GM08714 (cell line): Measurements from ENCODE around the gene DGKB.

ENCODE experiments used
- H3K4me3 ChIP-seq: fragments of 200-500 bp; sonication (Bioruptor generic); 2 replicates; pipeline ENCODE4 v1.5.1; 2014; ENCODE audit warnings: mild to moderate bottlenecking, low read length, inconsistent platforms
- ZNF274 ChIP-seq: IDR thresholded peaks from 2 replicates; pipeline ENCODE4 v1.6.1; 2012; ENCODE audit warnings: mild to moderate bottlenecking, low read depth, low read length

Gene DGKB

DNA sequence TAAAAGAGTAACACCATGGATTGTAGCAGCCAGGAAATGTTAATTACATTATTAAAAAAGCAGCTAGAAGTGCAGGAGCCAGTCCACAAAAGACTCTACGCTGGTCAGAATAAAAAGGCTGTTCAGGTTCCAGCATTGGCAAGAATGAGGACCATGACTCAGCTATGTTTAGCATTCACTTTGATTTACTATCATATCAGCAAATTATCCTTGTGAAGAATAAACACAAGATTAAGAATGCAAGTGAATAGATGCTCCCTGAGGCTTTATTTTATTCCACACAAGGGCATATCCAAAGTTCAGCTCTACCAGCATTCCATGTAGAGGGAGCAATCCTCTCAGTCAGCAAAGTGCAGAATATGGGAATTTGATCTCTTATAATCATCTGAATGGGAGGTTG is 13.6 kb downstream of the DGKB start:
- no peak for TF ChIP-seq ZNF274
- H3K4me3 ChIP-seq, result no peak overlapping the region

DNA sequence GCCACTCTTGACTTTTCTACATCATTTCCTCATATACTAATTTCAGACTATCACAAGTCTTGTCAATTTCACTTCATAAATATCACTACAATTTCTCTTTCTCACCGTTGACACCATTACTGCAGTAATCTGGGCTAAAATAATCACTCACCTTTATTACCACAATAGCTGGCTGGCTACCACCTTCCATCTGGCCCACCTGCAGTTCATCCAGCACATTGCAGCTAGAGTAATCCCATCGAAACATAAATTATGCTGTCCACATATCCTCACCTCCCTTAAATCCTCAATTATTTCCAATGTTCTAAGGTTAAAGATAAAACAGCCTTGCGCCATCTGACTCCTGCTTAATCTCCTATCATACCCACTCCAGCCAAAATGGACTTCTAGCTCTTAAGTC is 16.0 kb downstream of the DGKB start:
- TF ChIP-seq ZNF274, result no peak
- no peak overlapping the region for H3K4me3 ChIP-seq

DNA sequence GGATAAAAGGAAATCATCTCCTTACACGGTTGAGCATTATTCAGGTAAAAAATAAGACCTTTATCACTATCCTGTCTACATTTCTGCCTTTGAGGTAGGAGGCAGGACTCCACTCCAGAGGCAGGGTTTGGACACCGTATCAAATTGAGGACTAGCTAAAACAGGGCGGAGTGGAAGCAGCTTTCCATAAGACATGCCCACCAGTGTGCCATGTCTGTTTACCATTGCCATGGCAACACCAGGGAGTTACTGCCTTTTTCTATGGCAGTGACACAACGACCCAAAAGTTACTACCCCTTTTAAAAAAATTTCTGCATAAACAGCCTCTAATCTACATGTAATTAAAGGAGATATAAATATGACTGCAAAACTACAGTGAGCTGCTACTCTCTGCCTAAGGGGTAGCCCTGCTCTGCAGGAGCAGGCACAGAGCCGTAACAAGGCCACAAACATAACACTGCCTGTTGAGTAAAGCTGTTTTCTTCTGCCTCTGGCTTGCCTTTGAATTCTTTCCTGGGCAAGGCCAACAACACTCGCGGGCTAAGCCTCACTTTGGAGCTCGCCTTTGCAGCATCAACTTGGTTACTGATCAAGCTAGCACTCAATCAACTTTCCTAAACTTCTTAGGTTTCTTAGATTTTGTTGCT is 26.5 kb downstream of the DGKB start:
- no peak overlapping the region for H3K4me3 ChIP-seq
- no peak for TF ChIP-seq ZNF274

DNA sequence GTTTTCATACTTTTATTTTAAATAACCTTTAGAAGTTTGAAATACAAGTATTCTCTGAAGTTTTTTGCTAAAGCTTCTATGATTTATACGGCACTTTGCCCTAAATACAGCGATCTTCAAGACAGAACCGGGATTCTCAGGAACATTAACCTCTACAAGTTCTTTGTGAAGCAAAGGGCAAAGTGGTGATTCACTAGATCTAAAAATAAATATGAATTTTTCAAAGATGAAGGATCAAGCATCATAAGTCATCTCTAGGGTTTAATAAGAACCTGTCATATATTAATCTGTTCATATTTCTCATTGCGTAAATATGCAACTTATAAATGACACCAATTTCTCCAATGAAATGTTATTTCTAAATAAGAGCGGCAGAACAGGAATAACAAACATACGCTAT is 30.7 kb downstream of the DGKB start:
- no peak for TF ChIP-seq ZNF274
- H3K4me3 ChIP-seq, result no peak overlapping the region

DNA sequence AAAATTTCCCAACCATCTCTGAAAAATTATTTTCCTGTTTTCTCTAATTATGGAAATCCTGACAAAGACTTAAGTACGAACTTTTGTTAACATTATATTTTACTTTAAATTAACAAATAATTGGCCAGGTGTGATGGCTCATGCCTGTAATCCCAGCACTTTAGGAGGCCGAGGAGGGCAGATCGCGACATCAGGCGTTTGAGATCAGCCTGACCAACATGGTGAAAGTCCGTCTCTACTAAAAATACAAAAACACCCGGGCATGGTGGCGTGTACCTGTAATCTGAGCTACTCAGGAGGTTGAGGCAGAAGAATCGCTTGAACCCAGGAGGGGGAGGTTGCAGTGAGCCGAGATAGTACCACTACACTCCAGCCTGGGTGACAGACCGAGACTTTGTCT is 32.2 kb downstream of the DGKB start:
- TF ChIP-seq ZNF274, result no peak
- H3K4me3 ChIP-seq, result no peak overlapping the region

DNA sequence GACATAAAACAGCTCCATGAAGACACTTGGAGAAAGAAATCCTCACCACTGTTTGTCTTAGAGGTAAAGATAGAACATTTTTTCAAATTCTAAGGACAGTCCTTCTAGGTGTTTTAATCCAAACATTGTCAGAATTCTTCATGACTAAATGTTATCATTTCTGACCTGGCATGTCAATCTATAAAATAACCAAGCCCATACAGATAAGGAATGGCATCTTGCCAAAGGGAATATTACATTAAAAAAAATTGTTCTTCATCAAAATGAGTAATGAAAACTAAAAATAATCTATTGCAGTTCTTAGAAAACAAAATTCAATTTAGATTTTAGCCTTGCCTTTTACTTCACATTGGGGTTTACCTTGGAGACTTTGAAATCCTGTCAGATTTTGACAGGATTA is 33.6 kb downstream of the DGKB start:
- no peak for TF ChIP-seq ZNF274
- H3K4me3 ChIP-seq, result no peak overlapping the region

DNA sequence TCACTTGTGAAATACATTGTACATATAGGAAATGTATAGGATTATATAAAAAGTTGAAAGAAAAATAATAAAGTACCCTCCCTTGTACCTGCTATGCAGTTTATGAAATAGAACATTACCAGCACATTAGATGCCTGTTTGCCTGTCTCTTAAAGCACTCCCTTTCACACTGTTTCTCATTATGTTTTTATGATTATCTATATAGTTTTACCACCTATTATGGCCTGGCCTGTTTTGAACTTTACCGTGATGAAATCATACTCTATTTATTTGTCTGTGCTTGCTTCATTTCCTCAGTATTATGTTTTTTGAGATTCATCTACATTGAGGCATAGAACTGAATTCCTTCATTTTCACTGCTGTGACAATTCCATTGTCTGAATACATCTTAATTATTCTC is 41.1 kb downstream of the DGKB start:
- H3K4me3 ChIP-seq, result no peak overlapping the region
- TF ChIP-seq ZNF274, result no peak

DNA sequence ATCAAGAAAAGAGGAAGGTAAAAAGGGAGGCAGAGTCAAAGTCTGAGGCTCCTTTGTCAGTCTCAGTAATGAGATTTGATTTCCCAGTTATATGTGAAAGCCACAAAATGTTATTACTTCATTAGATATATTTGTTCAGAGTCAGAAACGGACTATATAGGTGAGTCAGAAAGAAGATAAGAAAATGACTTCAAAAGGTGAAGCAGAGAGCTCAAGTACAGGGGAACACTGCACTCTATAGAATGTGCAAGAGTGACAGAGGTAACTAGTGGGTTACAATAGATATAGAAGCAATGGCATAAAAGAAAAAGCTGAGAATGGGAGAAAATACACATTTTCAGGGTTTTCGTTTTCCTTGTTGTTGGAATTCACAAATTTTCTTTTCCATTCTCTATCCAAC is 43.3 kb downstream of the DGKB start:
- TF ChIP-seq ZNF274, result no peak
- H3K4me3 ChIP-seq, result no peak overlapping the region

DNA sequence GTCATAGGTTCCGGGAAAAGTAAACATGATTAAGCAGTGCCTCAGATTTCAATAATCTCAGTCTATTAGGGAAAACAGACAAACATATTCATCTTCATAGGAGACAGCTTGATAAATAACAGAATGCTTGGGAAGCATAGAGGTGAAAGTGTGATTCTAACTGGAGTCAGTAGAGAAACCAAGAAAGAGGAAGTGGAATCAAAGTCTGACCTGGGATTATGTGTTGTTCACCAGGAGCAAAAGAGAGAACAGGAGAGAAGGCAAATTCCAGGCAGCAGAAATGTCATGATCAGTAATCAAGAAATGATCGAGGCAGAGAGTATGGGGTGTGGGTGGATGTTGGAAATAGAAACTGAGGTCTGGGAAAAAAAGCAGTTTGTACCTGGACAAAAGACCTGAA is 43.7 kb downstream of the DGKB start:
- H3K4me3 ChIP-seq, result no peak overlapping the region
- TF ChIP-seq ZNF274, result no peak

DNA sequence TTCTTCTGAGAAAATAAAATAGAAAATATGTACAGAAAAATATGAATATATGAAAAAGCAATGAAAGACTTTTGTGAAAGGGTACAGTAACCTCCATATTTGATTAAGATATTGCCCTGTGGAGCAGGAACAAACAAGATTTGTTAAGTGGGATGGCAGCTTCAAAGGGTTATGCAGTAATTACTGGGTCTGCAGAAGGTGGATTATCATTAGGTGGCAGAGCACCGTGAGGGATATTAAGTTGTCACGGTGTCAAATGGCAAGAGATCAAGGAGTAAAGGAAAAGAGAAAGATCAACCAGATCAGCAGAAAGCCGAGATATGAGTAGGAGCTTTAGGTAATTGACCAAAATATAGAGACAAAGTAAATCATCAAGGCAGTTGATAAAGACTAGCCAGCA is 44.1 kb downstream of the DGKB start:
- no peak overlapping the region for H3K4me3 ChIP-seq
- no peak for TF ChIP-seq ZNF274

DNA sequence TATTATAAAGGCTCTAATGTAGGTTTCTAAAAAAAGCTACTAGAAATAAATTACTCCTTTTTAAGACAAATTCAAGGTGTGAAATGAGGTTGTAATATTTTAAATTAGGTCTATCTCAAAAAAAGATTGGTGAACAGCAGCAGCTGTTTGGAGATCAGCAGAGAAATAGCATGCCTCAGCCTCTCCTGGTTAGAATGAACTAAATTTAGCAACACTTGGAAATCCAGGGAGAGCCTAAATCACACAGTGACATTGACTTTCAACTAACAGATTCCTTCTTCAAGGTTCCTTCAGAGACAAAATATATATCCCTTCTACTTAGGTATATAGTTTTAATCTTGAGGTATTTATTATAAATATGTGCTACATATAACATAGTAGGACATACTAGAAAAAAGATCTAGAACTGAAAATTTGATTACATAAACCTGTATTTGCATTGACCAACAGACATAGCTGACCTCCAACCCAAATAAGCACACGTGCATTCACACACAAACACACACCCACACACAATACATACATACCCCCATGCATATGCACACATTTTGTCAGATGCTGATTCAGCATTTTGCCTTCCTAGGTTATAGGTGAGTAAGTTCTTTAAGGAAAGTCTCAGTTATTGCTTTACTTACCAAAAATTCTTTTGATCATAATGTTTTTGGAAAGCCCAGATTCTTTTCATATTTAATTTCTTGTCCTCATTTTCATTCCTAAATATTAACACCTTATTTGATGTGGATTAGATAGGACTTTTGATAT is 47.3 kb downstream of the DGKB start:
- H3K4me3 ChIP-seq, result no peak overlapping the region
- TF ChIP-seq ZNF274, result no peak

DNA sequence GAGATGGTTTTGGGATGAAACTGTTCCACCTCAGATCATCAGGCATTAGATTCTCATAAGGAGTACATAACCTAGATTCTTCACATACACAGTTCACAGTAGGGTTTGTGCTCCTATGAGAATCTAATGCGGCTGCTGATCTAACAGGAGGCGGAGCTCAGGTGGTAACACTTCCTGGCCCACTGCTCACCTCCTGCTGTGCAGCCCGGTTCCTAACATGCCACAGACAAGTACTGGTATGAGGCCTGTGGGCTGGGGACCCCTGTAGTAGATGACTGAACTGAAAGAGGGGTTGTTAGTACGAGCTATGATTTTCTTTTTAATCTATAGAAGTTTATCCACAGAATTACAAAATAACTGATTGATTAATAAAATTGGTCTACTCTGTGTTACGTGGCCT is 48.1 kb downstream of the DGKB start:
- TF ChIP-seq ZNF274, result no peak
- no peak overlapping the region for H3K4me3 ChIP-seq

DNA sequence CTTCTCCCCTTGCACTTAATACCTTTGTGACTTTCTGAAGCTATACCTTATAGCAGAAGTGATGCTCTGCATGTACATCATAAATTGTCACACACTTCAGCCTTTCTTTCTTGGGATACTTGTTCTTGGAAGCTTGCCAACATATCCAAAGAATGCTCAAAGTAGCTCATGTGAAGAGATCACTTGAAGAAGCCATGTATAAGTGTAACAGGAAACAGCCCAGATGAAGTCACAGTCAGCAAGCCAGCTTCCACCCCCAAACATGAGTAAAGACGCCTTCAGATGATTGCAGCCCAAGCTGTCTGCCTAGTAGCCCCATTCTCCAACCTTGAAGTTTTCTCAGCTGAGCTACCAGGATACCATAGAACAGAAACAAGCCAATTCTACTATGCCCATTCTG is 50.9 kb downstream of the DGKB start:
- H3K4me3 ChIP-seq, result no peak overlapping the region
- no peak for TF ChIP-seq ZNF274

DNA sequence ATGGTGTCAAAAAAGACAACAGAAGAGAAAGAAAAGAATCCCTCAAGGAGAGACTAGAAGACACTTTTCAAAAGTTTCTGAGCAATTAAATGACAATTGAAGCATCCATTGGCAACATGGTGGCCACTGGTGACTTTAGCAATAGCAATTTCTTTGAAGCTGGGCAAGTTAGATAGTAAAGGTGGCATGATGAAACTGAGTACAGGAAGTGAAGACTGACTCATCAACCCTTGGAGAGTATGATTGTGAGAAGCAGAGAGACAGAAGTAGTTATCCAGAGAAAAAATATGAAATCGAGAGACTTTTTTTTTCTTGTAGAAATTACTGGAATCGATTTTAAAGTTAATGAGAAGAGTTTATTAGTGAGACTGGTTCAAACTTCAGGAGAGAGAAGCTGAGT is 52.5 kb downstream of the DGKB start:
- no peak for TF ChIP-seq ZNF274
- H3K4me3 ChIP-seq, result no peak overlapping the region

DNA sequence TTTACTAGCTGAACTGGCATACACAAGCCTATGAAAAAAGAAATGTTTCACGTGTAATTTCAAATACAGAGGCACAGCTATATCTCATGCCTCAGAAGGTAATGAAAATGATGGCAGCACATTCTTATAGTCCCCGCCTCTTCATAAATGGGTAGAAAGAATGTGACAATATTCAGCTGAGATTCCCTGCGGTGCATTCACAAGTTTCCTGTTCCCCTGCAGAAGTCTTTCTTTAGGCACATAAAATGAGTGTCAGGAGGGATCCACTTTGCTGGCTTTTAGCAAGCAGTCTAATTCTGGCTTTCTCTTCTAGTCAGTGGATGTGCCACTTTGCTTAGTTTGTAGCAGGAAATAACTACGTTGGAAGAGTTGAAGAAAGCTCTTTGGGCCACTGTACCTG is 56.1 kb downstream of the DGKB start:
- H3K4me3 ChIP-seq, result no peak overlapping the region
- TF ChIP-seq ZNF274, result no peak

DNA sequence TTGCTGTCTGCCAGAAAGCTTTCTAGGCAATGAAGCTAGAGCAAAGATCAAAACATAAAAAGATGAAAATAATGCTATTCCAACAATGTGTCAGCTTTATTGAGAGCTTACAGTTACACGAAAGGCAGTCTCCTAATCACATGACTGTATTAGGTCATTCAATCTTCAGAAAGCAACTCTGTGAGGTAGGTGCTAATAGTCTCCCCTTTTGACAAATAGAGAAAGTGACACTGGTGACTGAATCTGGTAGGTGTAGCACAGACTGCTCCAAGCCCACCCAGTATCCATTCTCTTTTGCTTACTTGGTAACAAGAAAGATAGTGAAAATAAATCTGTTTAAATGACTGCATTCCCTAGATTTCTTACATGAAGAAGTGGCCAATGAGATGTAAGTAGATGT is 58.8 kb downstream of the DGKB start:
- TF ChIP-seq ZNF274, result no peak
- H3K4me3 ChIP-seq, result no peak overlapping the region

DNA sequence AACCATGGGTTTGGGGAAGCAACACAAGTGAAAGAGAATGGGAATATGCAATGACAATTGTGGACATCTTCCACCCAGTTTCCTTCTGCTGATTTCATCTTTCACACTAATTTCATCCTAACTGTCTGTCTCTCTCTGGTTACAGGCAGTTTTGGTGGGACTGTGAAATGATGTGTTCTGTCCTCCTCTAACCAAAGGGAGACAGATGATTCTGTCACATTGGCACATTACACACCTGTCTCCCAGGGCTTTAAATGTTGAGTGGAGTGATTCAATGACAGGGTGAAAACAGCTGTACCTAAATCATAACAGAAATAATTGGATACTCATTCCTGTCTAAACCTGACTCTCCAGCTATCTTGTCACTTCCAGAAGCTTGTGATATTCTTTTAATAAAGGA is 60.0 kb downstream of the DGKB start:
- no peak overlapping the region for H3K4me3 ChIP-seq

More for the DNA sequence above, 60.0 kb downstream of the DGKB start:
- TF ChIP-seq ZNF274, result no peak
